Measurements from ENCODE around the gene OSBPL1A.

DNA sequence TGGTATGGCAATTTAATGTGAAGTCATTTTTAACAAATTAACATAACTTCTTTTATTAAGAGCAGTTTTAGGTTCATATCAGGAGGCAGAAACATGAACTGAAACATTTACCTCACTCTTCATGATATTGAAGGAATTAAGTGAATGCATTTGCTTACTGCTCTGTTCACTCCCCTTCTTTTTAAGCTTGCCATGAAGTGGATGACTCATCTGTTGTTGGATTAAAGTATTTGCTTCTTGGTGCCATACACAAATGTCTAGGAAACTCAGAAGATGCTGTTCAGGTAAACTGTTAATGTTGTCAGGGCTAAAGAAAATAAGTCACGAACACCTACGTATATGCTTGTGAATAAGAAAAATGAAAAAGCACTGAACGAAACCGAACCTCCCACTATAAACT is 268.9 kb downstream of the OSBPL1A start:
- TF ChIP-seq CTCF (IDR thresholded peaks at IDR 0.05) = no peak
- TF ChIP-seq POLR2A (IDR thresholded peaks at IDR 0.05) = no peak
